ENCODE data around the gene TMEM273.

GRCh38 chr10:49153115-49153514, 35.1 kb downstream of the TMEM273 start:
- TF ChIP-seq CTCF (IDR thresholded peaks at IDR 0.05 in 4 of 5, conservative IDR thresholded peaks at IDR 0.05 in 1 of 5), result no peak
- TF ChIP-seq POLR2A (IDR thresholded peaks at IDR 0.05), result no peak
